K562 (cell line): Measurements from ENCODE around the gene ZNF544. TPM values are rescaled to one million over a fixed set of nuclear protein-coding genes. Genes with fewer than 3 reads are reported as not detected.

Experiments
- BCLAF1 ChIP-seq, 2 experiments: fragments of 450-650 bp in 1 of 2; IDR thresholded peaks; 2 replicates each; pipeline ENCODE4 v1.6.1; 2011 to 2017; ENCODE audit warnings: low read depth in 2 of 2, antibody characterized with exemption in 1 of 2, borderline replicate concordance in 1 of 2, low read length in 1 of 2, mild to moderate bottlenecking in 1 of 2, mixed read lengths in 1 of 2; ENCODE audit not compliant: control insufficient read depth in 1 of 2
- DDX20 ChIP-seq: fragments of 450-650 bp; IDR thresholded peaks from 2 replicates; pipeline ENCODE4 v1.6.1; 2016; ENCODE audit warnings: missing genetic modification characterization, low read depth, mild to moderate bottlenecking, missing compliant biosample characterization, moderate library complexity
- KHSRP ChIP-seq: fragments of 450-650 bp; IDR thresholded peaks from 2 replicates; pipeline ENCODE4 v1.6.1; 2017
- NCOA1 ChIP-seq: fragments of 450-650 bp; IDR thresholded peaks from 2 replicates; pipeline ENCODE4 v1.6.1; 2016; ENCODE audit warnings: low read depth
- PRMT5 ChIP-seq: sonication (generic); formaldehyde crosslinking; IDR thresholded peaks from 2 replicates; pipeline ENCODE4 v1.5.0; 2020; ENCODE audit warnings: missing genetic modification reagents
- PTRF ChIP-seq: fragments of 450-650 bp; IDR thresholded peaks from 2 replicates; pipeline ENCODE4 v1.6.1; 2016; ENCODE audit warnings: mild to moderate bottlenecking, missing genetic modification characterization, missing compliant biosample characterization
- RNF2 ChIP-seq: sonication (generic); IDR thresholded peaks from 2 replicates; pipeline ENCODE4 v1.6.1; 2016
- USF2 ChIP-seq: sonication (generic); formaldehyde crosslinking; IDR thresholded peaks from 2 replicates; pipeline ENCODE4 v1.5.0; 2020; ENCODE audit warnings: missing genetic modification reagents
- ZNF584 ChIP-seq: fragments of 200-800 bp; sonication (Bioruptor generic); IDR thresholded peaks from 2 replicates; pipeline ENCODE4 v1.6.1; 2016; ENCODE audit warnings: low read depth, mild to moderate bottlenecking, missing genetic modification characterization, missing compliant biosample characterization
- polyA plus RNA-seq, 8 experiments: library from polyadenylated mRNA; depleted of rRNA in 4 of 8; stranded (reverse) in 5 of 8; unstranded in 3 of 8; fragments of >200 nt; fragmentation: Nextera tagmentation in 2 of 8; fragmentation: Illumina TruSeq in 1 of 8; extraction: Ambion mirVana in 2 of 8; extraction: Trizol in 1 of 8; gene quantifications; 2 replicates each; pipeline versions ENCODE4 v1.2.1 to v1.2.3, GENCODE V29; 2011 to 2014; ENCODE audit warnings: inconsistent platforms in 1 of 8, missing spikeins in 1 of 8
- total RNA-seq, 7 experiments: library from RNA; depleted of rRNA in 6 of 7; stranded (reverse); fragments of >200 nt in 6 of 7; fragmentation: Illumina TruSeq in 2 of 7; extraction: Trizol in 2 of 7; gene quantifications; 2 replicates each; pipeline versions ENCODE4 v1.2.1 to v1.2.3, GENCODE V29; 2011 to 2021; ENCODE audit warnings: low replicate concordance in 1 of 7

The ZNF544 gene
- total and polyA plus RNA-seq, 9 of the 15 experiments (the other 6 are each of a cell fraction or from before 2014, with no cell fraction given) = 23.6 to 59.0 (median 41.4) TPM

GRCh38 chr19:58183817-58184215 lies 44.9 kb upstream of the ZNF544 start (continued):
- TF ChIP-seq PTRF (tag) = no peak
- TF ChIP-seq NCOA1 = no peak
- 0 out of 2 replicates have a peak, but pooled peaks have one; percentile 1 for TF ChIP-seq RNF2
- TF ChIP-seq DDX20 = no peak
- peak; percentile 10; the same call in 1 of the 2 replicates for TF ChIP-seq PRMT5 (CRISPR knock-in tag)
- TF ChIP-seq BCLAF1 (IDR thresholded peaks at IDR 0.05; ENCODE audit: borderline replicate concordance in 1 of 2, control insufficient read depth in 1 of 2, low read depth in 2 of 2, low read length in 1 of 2) = no peak
- TF ChIP-seq KHSRP = no peak
- peak; percentile 17; the same call in 1 of the 2 replicates for TF ChIP-seq USF2
- TF ChIP-seq ZNF584 (CRISPR knock-in tag) = 0 out of 2 replicates have a peak, but pooled peaks have one; percentile 19
